K562 (cell line): ENCODE results near the gene RAD51AP1. TPM values are rescaled to one million over a fixed set of nuclear protein-coding genes. Genes with fewer than 3 reads are reported as not detected.

Experiments
- BCL6 ChIP-seq: fragments of 250-450 bp; sonication (Bioruptor Pico); IDR thresholded peaks from 2 replicates; pipeline ENCODE4 v1.4.0; 2020
- GABPA ChIP-seq: fragments of 200-800 bp; sonication (Bioruptor generic); conservative IDR thresholded peaks from 2 replicates; pipeline ENCODE4 v1.6.1; 2016; ENCODE audit warnings: low read depth, missing genetic modification characterization, missing compliant biosample characterization
- MEIS2 ChIP-seq: fragments of 450-650 bp; IDR thresholded peaks from 2 replicates; pipeline ENCODE4 v1.6.1; 2014; ENCODE audit warnings: mild to moderate bottlenecking; ENCODE audit not compliant: partially characterized antibody
- MIER1 ChIP-seq: fragments of 450-650 bp; IDR thresholded peaks from 2 replicates; pipeline ENCODE4 v1.6.1; 2016; ENCODE audit warnings: antibody characterized with exemption, mild to moderate bottlenecking, low read depth
- POLR2A ChIP-seq: fragments of 450-650 bp; conservative IDR thresholded peaks from 2 replicates; pipeline ENCODE4 v1.6.1; 2016
- SMAD4 ChIP-seq: fragments of 250-450 bp; sonication (Bioruptor Pico); conservative IDR thresholded peaks from 2 replicates; pipeline ENCODE4 v1.8.0; 2021; ENCODE audit warnings: inconsistent platforms, mild to moderate bottlenecking, moderate library complexity
- ZNF282 ChIP-seq: sonication (generic); formaldehyde crosslinking; IDR thresholded peaks from 2 replicates; pipeline ENCODE4 v1.8.1; 2023; ENCODE audit warnings: missing genetic modification reagents
- ZNF668 ChIP-seq: fragments of 250-450 bp; sonication (Bioruptor Pico); IDR thresholded peaks from 2 replicates; pipeline ENCODE4 v1.8.0; 2022; ENCODE audit warnings: mild to moderate bottlenecking, inconsistent platforms
- ZNF76 ChIP-seq: fragments of 250-450 bp; sonication (Bioruptor Pico); IDR thresholded peaks from 2 replicates; pipeline ENCODE4 v1.4.0; 2020; ENCODE audit warnings: mild to moderate bottlenecking, moderate library complexity, borderline replicate concordance
- polyA plus RNA-seq, 8 experiments: library from polyadenylated mRNA; depleted of rRNA in 4 of 8; stranded (reverse) in 5 of 8; unstranded in 3 of 8; fragments of >200 nt; fragmentation: Nextera tagmentation in 2 of 8; fragmentation: Illumina TruSeq in 1 of 8; extraction: Ambion mirVana in 2 of 8; extraction: Trizol in 1 of 8; gene quantifications; 2 replicates each; pipeline versions ENCODE4 v1.2.1 to v1.2.3, GENCODE V29; 2011 to 2014; ENCODE audit warnings: inconsistent platforms in 1 of 8, missing spikeins in 1 of 8
- total RNA-seq, 7 experiments: library from RNA; depleted of rRNA in 6 of 7; stranded (reverse); fragments of >200 nt in 6 of 7; fragmentation: Illumina TruSeq in 2 of 7; extraction: Trizol in 2 of 7; gene quantifications; 2 replicates each; pipeline versions ENCODE4 v1.2.1 to v1.2.3, GENCODE V29; 2011 to 2021; ENCODE audit warnings: low replicate concordance in 1 of 7
- TF ChIP-seq, protein P1 (sequence below): sonication (generic); formaldehyde crosslinking; IDR thresholded peaks from 2 replicates; pipeline ENCODE4 v1.8.0; 2022; ENCODE audit warnings: mild to moderate bottlenecking, missing genetic modification reagents, borderline replicate concordance
- TF ChIP-seq, protein P2 (sequence below), 2 experiments: fragments of 250-450 bp in 1 of 2; fragments of 450-650 bp in 1 of 2; sonication (Bioruptor Pico) in 1 of 2; IDR thresholded peaks; 2 replicates each; pipeline versions ENCODE4 v1.6.1 to v1.8.0; 2016 to 2021; ENCODE audit warnings: mild to moderate bottlenecking in 2 of 2, moderate library complexity in 2 of 2, missing compliant biosample characterization in 1 of 2, missing genetic modification characterization in 1 of 2
- TF ChIP-seq, protein P3 (sequence below): fragments of 450-650 bp; IDR thresholded peaks from 2 replicates; pipeline ENCODE4 v1.6.1; 2016; ENCODE audit warnings: mild to moderate bottlenecking, moderate library complexity

RAD51AP1 gene
- total and polyA plus RNA-seq, 9 of the 15 experiments (the other 6 are each of a cell fraction or from before 2014, with no cell fraction given) = 43.8 to 111 (median 89.1) TPM

DNA sequence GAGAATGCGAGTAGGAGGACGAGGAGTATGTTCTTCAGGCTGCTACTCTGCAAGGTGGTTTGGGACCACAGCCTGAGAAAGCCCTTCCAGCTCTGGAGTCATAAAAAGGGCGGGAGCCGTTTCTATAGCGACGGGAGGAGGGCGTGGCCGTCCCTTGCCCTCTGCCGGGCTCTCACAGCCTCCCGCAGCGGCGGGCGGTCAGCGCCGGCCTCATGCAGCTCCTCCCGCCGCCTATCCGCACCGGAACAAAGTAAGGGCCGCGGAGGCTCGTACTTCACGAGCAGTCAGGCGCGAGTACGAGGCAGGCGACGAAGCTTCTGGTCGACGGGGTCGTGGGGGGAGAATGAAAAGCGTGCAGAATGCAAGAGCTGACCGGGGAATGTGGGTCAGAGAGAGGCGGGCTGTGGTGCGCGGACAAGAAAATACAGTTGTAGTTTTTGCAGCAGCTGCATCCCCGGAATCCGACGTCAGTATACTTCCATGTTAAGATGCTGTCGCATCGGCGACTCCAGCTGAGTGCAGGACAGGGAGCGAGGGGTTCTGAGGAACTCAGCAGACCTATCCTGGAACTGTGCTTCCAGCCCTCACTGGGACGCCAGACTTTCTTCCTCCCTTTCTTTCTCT is 23.5 kb downstream of the RAD51AP1 start, which contains the start of gene DYRK4 (continued):
- TF ChIP-seq, protein P1, sequence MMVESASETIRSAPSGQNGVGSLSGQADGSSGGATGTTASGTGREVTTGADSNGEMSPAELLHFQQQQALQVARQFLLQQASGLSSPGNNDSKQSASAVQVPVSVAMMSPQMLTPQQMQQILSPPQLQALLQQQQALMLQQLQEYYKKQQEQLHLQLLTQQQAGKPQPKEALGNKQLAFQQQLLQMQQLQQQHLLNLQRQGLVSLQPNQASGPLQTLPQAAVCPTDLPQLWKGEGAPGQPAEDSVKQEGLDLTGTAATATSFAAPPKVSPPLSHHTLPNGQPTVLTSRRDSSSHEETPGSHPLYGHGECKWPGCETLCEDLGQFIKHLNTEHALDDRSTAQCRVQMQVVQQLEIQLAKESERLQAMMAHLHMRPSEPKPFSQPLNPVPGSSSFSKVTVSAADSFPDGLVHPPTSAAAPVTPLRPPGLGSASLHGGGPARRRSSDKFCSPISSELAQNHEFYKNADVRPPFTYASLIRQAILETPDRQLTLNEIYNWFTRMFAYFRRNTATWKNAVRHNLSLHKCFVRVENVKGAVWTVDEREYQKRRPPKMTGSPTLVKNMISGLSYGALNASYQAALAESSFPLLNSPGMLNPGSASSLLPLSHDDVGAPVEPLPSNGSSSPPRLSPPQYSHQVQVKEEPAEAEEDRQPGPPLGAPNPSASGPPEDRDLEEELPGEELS (CRISPR knock-in tag) = no peak
- no peak for TF ChIP-seq SMAD4 (CRISPR knock-in tag)
- TF ChIP-seq BCL6 = no peak
- TF ChIP-seq MEIS2 = no peak
- peak; percentile 43; the same call in 1 of the 2 replicates for TF ChIP-seq POLR2A
- TF ChIP-seq, protein P2, sequence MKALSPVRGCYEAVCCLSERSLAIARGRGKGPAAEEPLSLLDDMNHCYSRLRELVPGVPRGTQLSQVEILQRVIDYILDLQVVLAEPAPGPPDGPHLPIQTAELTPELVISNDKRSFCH (CRISPR knock-in tag; IDR thresholded peaks at IDR 0.05) = no peak
- TF ChIP-seq, protein P2 (tag; IDR thresholded peaks at IDR 0.05) = 0 out of 2 replicates have a peak, but pooled peaks have one; percentile 43
- no peak for TF ChIP-seq MIER1
- TF ChIP-seq ZNF668 (CRISPR knock-in tag) = no peak
- TF ChIP-seq ZNF76 = no peak
- no peak for TF ChIP-seq ZNF282 (CRISPR knock-in tag)
- TF ChIP-seq, protein P3, sequence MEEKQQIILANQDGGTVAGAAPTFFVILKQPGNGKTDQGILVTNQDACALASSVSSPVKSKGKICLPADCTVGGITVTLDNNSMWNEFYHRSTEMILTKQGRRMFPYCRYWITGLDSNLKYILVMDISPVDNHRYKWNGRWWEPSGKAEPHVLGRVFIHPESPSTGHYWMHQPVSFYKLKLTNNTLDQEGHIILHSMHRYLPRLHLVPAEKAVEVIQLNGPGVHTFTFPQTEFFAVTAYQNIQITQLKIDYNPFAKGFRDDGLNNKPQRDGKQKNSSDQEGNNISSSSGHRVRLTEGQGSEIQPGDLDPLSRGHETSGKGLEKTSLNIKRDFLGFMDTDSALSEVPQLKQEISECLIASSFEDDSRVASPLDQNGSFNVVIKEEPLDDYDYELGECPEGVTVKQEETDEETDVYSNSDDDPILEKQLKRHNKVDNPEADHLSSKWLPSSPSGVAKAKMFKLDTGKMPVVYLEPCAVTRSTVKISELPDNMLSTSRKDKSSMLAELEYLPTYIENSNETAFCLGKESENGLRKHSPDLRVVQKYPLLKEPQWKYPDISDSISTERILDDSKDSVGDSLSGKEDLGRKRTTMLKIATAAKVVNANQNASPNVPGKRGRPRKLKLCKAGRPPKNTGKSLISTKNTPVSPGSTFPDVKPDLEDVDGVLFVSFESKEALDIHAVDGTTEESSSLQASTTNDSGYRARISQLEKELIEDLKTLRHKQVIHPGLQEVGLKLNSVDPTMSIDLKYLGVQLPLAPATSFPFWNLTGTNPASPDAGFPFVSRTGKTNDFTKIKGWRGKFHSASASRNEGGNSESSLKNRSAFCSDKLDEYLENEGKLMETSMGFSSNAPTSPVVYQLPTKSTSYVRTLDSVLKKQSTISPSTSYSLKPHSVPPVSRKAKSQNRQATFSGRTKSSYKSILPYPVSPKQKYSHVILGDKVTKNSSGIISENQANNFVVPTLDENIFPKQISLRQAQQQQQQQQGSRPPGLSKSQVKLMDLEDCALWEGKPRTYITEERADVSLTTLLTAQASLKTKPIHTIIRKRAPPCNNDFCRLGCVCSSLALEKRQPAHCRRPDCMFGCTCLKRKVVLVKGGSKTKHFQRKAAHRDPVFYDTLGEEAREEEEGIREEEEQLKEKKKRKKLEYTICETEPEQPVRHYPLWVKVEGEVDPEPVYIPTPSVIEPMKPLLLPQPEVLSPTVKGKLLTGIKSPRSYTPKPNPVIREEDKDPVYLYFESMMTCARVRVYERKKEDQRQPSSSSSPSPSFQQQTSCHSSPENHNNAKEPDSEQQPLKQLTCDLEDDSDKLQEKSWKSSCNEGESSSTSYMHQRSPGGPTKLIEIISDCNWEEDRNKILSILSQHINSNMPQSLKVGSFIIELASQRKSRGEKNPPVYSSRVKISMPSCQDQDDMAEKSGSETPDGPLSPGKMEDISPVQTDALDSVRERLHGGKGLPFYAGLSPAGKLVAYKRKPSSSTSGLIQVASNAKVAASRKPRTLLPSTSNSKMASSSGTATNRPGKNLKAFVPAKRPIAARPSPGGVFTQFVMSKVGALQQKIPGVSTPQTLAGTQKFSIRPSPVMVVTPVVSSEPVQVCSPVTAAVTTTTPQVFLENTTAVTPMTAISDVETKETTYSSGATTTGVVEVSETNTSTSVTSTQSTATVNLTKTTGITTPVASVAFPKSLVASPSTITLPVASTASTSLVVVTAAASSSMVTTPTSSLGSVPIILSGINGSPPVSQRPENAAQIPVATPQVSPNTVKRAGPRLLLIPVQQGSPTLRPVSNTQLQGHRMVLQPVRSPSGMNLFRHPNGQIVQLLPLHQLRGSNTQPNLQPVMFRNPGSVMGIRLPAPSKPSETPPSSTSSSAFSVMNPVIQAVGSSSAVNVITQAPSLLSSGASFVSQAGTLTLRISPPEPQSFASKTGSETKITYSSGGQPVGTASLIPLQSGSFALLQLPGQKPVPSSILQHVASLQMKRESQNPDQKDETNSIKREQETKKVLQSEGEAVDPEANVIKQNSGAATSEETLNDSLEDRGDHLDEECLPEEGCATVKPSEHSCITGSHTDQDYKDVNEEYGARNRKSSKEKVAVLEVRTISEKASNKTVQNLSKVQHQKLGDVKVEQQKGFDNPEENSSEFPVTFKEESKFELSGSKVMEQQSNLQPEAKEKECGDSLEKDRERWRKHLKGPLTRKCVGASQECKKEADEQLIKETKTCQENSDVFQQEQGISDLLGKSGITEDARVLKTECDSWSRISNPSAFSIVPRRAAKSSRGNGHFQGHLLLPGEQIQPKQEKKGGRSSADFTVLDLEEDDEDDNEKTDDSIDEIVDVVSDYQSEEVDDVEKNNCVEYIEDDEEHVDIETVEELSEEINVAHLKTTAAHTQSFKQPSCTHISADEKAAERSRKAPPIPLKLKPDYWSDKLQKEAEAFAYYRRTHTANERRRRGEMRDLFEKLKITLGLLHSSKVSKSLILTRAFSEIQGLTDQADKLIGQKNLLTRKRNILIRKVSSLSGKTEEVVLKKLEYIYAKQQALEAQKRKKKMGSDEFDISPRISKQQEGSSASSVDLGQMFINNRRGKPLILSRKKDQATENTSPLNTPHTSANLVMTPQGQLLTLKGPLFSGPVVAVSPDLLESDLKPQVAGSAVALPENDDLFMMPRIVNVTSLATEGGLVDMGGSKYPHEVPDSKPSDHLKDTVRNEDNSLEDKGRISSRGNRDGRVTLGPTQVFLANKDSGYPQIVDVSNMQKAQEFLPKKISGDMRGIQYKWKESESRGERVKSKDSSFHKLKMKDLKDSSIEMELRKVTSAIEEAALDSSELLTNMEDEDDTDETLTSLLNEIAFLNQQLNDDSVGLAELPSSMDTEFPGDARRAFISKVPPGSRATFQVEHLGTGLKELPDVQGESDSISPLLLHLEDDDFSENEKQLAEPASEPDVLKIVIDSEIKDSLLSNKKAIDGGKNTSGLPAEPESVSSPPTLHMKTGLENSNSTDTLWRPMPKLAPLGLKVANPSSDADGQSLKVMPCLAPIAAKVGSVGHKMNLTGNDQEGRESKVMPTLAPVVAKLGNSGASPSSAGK = peak; percentile 96
- TF ChIP-seq GABPA (tag) = 0 out of 2 replicates have a peak, but pooled peaks have one; percentile 16
